CMK (cell line): ENCODE data around the gene ITGAD.
"Not testable (repeated sequence)": the region's sequence is repeated elsewhere in the genome, so short reads cannot be mapped to it uniquely, and the experiment has no call there.

Source experiments
- DNase-seq: peaks from one replicate; pipeline ENCODE4 v3.0.0-alpha.2; 2010; ENCODE audit warnings: low read depth

The ITGAD gene

DNA sequence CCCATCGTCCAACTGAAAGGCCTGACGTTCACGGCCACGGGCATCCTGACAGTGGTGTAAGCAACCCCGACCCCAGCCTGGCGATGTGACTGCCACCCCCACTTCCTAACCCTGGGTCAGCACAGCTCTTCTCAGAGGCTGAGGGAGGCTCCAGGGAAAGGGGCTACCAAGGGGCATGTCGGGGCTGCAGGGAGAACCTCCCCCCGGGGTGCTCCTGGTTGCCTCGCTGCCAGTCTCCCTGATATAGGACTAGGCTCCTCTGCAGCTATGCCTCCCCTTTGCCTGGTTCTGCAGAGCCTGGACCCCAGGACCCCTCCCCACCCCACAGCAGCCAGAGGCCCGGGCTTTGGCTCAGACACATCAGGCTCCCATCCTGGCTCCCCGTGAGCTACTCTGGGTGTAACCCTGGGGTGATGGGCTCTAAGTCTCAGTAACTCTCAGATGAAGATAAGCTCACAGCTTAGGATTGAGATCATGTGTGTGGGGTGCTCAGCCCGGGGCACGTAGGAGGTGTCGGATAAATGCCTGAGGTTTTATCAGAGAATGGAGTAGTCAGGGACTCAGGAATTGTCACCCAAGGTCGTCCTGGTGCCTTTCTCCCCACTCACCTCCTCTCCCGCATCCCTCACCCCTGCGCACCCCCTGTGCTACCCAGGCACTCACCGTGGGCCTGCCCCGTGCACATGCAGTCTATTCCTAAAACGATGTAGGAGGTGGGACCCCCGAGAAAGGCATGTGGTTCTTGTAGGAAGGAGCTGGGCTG lies 10.6 kb downstream of the ITGAD start:
- no peak for DNase-seq

DNA sequence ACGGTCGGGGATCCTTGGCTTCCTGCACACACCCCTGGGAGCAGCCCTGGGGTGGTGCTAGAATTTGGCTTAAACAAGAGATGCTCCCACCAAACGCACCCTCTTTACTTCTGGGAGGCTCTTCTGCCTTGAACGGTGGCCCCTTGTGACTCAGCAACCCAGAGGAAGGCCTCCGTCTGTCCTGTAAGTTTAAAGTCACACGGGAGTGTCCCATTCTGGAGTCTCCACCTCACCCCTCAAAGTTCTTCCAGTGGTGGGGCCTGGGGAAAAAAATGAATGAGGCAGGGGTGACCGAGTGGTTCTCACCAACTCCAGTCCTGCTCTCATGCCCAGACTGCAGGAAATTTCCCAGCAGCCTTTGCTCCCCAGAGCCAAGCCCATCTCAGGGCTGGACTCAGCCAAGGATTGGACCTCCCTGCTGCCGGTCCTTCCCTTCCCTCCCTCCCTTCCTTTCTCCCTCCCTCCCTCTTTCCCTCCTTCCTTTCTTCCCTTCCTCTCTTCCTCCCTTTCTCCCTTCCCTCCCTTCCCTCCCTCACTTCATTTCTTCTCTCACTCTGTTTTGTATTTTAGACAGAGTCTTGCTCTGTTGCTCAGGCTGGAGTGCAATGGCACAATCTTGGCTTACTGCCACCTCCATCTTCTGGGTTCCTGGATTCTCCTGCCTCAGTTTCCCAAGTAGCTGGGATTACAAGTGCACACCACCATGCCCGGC lies 11.4 kb downstream of the ITGAD start:
- DNase-seq: peak; percentile 58

DNA sequence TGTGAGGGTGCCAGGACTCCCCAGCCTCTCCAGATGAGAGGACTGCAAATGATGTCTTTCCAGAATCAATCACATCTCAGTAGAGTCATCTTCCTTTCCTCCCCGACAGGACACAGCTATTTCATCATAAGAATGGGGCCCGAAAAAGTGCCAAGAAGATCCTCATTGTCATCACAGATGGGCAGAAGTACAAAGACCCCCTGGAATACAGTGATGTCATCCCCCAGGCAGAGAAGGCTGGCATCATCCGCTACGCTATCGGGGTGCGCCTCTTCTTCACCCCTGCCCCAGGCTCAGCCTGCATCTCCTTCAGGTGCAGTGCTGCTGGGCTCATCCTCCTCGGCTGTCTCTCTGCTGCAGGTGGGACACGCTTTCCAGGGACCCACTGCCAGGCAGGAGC lies 14.3 kb downstream of the ITGAD start:
- no peak for DNase-seq

DNA sequence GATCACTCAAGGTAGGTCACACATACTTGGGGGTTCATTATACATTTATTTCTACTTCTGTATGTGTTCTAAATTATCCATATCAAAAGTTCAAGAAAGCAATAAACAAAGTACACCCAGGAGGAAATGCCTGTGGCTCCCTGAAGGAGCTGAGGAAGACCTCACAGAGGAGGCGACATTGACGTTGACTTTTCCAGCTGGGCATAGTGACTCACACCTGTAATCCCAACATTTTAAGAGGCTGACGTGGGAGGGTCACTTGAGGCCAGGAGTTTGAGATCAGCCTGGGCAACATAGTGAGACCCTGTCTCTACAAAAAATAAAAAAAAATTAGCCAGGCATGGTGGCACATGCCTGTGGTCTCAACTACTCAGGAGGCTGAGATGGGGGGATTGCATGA lies 16.3 kb downstream of the ITGAD start:
- no peak for DNase-seq

- no peak for DNase-seq
Measured at GRCh38 chr16:31410082-31410481, 16.9 kb downstream of the ITGAD start.

- DNase-seq: no peak
Measured at GRCh38 chr16:31411024-31411844, 18.1 kb downstream of the ITGAD start.

DNA sequence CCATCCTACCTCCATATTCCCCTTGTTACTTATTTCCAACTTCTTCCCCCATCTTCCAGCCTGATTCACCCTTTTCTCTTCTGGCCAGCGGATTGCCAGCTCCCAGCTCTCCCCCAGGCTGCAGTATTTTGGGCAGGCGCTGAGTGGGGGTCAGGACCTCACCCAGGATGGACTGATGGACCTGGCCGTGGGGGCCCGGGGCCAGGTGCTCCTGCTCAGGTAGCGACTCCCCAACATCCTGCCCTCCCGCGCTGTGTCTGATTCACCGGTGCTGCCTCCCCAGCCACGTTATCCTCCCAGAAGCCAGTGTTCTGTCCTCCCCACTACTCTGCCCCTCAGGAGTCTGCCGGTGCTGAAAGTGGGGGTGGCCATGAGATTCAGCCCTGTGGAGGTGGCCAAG lies 19.6 kb downstream of the ITGAD start:
- DNase-seq: no peak

- no peak for DNase-seq
Measured at GRCh38 chr16:31413381-31413780, 20.2 kb downstream of the ITGAD start.

GRCh38 chr16:31413943-31414342 lies 20.8 kb downstream of the ITGAD start:
- no peak for DNase-seq

DNA sequence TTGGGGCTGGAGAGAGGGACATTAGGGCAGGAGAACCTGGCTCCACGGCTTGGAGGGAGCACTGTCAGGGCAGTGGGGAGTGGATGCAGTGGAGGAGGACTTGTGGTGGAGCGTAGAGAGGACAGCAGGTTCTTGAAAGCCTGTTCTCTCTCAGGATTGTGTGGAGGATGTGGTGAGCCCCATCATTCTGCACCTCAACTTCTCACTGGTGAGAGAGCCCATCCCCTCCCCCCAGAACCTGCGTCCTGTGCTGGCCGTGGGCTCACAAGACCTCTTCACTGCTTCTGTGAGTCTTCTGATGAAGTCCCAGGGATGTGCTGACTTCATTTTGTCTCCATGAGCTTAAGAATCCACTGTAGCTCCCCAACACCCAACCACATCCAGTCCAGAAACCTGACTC lies 21.6 kb downstream of the ITGAD start:
- DNase-seq: no peak

DNA sequence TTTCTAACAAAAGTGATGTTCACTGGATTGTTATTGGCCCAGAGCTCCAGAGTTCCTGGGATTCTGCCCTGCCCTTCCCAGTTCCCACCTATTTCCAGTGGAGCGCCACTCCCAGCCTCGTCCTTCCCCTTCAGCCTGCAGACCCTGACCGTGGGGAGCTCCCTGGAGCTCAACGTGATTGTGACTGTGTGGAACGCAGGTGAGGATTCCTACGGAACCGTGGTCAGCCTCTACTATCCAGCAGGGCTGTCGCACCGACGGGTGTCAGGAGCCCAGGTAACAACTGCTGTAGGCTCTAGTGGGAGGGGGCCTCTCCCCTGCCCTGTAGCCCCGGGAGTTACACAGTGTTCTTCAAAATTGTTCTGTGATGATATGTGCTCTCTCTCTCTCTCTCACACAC lies 23.2 kb downstream of the ITGAD start:
- no peak for DNase-seq

- not testable (repeated sequence) for DNase-seq
Measured at GRCh38 chr16:31417036-31417435, 23.9 kb downstream of the ITGAD start.

GRCh38 chr16:31417916-31418315 lies 24.8 kb downstream of the ITGAD start:
- no peak for DNase-seq

GRCh38 chr16:31420037-31420436 lies 26.9 kb downstream of the ITGAD start:
- DNase-seq: no peak

- no peak for DNase-seq
Measured at GRCh38 chr16:31421587-31421986, 28.5 kb downstream of the ITGAD start.

DNA sequence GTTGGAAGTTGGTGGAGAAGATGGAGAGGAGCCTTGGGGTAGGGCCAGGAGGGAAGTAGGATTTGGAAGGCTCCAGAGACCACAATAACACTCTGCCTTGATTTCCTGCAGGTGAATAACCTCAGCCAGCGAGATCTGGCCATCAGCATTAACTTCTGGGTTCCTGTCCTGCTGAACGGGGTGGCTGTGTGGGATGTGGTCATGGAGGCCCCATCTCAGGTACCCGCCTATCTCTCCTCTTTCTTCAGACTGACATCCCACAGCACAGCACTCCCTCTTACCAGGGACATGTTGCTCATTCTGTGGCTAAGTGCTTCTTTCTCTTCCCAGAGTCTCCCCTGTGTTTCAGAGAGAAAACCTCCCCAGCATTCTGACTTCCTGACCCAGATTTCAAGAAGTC lies 30.1 kb downstream of the ITGAD start:
- no peak for DNase-seq

DNA sequence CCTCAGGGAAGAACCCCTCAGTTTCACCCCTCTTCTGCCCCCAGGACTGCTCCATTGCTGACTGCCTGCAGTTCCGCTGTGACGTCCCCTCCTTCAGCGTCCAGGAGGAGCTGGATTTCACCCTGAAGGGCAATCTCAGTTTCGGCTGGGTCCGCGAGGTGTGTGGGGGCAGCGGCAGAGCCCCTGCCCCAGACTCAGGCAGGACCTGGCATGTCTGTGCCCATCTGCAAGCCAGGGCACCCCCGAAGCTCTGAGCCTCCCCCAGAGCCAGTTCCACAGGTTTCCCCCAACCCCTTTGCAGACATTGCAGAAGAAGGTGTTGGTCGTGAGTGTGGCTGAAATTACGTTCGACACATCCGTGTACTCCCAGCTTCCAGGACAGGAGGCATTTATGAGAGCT lies 30.7 kb downstream of the ITGAD start:
- no peak for DNase-seq

- DNase-seq: no peak
Measured at GRCh38 chr16:31427441-31428278, 34.5 kb downstream of the ITGAD start.

DNA sequence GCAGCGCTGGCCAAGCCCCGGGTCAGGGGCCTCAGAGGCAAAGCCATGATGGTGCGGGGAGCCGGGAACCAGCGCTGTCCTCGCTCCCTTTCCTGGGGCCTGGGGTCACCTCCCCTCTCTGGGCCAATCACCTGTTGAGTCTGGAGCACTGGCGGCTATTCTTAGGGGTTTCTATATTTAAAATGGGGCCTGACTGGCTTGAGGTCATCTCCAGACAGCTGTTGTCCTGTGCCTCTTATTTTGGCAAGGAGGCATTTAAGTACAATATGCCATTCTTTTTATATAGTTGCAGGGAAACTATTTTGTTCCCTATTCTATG lies 35.1 kb downstream of the ITGAD start, which contains the start of gene COX6A2:
COX6A2 (minus strand) TSS at position 82 of the 319 bp plus-strand sequence; CDS start at position 47, 35 bp downstream.
- DNase-seq: no peak

GRCh38 chr16:31428638-31429247 lies 35.6 kb downstream of the ITGAD start:
- DNase-seq: no peak

GRCh38 chr16:31429314-31429713 lies 36.2 kb downstream of the ITGAD start:
- no peak for DNase-seq

DNA sequence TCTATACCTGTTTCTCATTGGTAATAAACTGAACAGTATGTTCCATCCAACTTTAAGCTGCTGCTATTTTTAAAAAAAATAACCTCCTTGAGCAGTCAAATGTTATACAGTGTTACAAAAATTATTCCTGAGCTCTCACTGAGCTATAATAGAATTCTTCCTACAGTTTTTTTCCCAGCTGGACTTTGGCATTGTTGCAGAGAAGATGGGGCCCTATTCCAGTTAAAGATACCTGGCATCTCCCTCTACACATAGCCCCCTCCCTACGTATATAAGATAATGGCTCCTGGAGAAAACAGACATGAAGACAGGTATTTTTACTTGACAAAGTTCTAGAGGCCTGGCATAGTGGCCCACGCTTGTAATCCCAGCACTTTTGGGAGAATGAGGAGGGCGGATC lies 36.7 kb downstream of the ITGAD start:
- no peak for DNase-seq
